Peyer's patch (tissue), 4 donors: ENCODE measurements around the gene KRTAP29-1.

Experiments
- POLR2A ChIP-seq, 2 donors: fragments of 450-650 bp; IDR thresholded peaks; one replicate each; pipeline ENCODE4 v1.5.1; 2017; ENCODE audit warnings: antibody characterized with exemption in 2 of 2, mild to moderate bottlenecking in 2 of 2, moderate library complexity in 2 of 2
- TF ChIP-seq, protein P1 (sequence below), 6 experiments: fragments of 450-650 bp in 4 of 6; fragments of 200-600 bp in 2 of 6; sonication (generic) in 1 of 6; IDR thresholded peaks; one replicate each; pipeline ENCODE4 v1.5.1; 2017 to 2019; ENCODE audit warnings: antibody characterized with exemption in 6 of 6, mild to moderate bottlenecking in 3 of 6, moderate library complexity in 1 of 6

GRCh38 chr17:41267711-41268110, 34.9 kb downstream of the KRTAP29-1 start:
- TF ChIP-seq, protein P1, sequence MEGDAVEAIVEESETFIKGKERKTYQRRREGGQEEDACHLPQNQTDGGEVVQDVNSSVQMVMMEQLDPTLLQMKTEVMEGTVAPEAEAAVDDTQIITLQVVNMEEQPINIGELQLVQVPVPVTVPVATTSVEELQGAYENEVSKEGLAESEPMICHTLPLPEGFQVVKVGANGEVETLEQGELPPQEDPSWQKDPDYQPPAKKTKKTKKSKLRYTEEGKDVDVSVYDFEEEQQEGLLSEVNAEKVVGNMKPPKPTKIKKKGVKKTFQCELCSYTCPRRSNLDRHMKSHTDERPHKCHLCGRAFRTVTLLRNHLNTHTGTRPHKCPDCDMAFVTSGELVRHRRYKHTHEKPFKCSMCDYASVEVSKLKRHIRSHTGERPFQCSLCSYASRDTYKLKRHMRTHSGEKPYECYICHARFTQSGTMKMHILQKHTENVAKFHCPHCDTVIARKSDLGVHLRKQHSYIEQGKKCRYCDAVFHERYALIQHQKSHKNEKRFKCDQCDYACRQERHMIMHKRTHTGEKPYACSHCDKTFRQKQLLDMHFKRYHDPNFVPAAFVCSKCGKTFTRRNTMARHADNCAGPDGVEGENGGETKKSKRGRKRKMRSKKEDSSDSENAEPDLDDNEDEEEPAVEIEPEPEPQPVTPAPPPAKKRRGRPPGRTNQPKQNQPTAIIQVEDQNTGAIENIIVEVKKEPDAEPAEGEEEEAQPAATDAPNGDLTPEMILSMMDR (IDR thresholded peaks at IDR 0.05): no peak
- no peak for TF ChIP-seq POLR2A (IDR thresholded peaks at IDR 0.05)
